ENCODE results near the gene RIPOR2.

The RIPOR2 gene

DNA sequence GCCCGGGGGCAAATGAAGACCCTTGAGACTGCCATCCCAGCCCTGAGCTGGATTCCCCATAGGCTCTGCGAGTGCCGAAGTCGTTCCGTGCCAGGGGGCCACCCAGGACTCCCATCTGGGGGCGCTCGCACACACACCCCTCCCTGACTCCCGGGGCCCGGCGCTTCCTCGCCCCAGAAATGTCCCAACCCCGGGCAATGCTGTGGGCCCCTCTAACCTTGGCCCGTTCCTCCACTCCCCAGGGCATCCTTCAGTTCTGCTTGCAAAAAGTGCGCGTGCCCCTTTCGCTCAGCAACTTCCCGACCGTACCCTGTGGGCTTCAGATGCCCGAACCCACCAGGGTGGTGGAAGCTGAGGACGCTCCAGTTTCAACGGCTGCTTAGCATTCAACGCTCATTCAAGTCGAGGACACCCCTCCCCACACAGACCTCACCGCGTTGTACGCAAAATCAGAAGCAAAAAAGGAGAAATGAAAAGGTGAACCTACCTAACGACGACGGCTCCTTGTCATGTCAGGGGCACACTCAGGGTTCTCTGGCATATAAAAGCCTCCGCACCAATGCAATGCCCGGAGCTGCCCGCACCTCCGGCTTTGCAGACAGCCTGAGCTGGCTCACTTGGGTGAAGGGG lies 25.3 kb downstream of the RIPOR2 start:
- TF ChIP-seq, protein P1, sequence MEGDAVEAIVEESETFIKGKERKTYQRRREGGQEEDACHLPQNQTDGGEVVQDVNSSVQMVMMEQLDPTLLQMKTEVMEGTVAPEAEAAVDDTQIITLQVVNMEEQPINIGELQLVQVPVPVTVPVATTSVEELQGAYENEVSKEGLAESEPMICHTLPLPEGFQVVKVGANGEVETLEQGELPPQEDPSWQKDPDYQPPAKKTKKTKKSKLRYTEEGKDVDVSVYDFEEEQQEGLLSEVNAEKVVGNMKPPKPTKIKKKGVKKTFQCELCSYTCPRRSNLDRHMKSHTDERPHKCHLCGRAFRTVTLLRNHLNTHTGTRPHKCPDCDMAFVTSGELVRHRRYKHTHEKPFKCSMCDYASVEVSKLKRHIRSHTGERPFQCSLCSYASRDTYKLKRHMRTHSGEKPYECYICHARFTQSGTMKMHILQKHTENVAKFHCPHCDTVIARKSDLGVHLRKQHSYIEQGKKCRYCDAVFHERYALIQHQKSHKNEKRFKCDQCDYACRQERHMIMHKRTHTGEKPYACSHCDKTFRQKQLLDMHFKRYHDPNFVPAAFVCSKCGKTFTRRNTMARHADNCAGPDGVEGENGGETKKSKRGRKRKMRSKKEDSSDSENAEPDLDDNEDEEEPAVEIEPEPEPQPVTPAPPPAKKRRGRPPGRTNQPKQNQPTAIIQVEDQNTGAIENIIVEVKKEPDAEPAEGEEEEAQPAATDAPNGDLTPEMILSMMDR (conservative IDR thresholded peaks at IDR 0.05; ENCODE audit: low read length): no peak; the same call in 1 of the 2 replicates
- DNase-seq (ENCODE audit: low read depth): no peak
- H3K4me3 ChIP-seq (ENCODE audit: low read length): peak overlapping the region; percentile 68

DNA sequence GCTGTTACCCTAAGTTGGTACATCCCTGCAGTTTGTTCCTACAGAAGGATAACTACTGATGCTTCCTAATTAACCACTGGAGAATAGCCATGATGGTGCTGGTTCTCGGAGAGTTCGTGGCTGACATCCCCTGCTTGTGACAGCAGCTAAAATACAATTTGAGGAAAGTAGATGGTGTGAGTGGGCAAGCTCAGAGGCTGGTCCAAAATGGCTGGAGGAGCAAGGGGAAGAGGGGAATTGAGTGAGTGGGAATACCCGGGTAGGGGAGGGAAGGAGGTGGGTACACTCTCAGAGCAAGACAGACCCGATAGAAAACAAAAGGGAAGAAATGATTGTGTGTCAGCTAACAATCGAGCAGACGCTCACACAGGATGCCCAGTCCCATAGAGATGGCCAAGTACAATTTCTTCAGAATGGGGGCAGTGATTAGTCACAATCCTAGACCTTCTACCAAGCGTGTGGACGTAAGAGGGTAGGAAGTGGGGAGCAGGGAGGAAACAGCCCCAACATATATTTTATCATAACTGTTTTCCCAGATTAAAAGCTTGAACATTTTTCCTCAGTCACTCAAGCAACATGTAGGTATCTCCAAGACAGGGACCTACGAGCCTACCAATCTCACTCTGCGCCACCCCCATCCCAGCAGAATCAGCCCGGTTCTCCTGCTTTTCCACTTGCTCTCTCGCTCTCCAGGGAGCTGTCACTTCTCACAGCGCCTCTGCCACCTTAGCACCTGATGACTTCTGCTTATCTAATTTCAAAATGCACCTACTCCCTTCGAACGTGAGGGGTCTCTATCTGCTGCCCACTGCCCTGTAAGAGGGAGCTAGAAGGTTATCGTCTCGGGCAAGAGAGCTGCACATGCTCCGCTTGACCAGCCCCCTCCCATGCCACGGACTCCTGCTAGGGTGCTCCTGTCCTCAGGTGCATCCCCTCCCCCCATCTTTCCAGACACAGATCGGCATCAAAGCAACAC lies 26.2 kb downstream of the RIPOR2 start:
- TF ChIP-seq, protein P1 (conservative IDR thresholded peaks at IDR 0.05; ENCODE audit: low read length): no peak
- DNase-seq (ENCODE audit: low read depth): no peak
- peak overlapping the region; percentile 68 for H3K4me3 ChIP-seq (ENCODE audit: low read length)

DNA sequence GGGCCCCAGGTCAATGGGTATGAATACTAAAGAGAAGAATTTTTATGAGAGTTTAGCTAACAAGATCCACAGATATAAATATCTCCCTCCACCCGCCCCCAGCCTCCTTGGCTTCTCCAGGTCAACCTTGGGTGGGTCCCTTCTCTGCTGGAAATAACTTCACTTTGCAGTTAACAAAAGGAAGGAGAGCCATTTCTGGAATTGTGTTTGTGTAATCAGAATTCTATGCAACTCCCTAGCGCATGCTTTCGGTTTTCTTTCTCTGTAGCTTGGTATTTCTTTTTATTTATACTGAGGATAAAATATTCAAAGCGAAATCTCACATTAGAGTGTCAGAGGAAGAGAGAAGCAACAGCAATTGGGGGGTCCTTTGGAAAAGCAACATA lies 27.1 kb downstream of the RIPOR2 start:
- TF ChIP-seq, protein P1 (conservative IDR thresholded peaks at IDR 0.05; ENCODE audit: low read length): no peak
- peak; percentile 59 for DNase-seq (ENCODE audit: low read depth)
- H3K4me3 ChIP-seq (ENCODE audit: low read length): peak overlapping the region; percentile 68

DNA sequence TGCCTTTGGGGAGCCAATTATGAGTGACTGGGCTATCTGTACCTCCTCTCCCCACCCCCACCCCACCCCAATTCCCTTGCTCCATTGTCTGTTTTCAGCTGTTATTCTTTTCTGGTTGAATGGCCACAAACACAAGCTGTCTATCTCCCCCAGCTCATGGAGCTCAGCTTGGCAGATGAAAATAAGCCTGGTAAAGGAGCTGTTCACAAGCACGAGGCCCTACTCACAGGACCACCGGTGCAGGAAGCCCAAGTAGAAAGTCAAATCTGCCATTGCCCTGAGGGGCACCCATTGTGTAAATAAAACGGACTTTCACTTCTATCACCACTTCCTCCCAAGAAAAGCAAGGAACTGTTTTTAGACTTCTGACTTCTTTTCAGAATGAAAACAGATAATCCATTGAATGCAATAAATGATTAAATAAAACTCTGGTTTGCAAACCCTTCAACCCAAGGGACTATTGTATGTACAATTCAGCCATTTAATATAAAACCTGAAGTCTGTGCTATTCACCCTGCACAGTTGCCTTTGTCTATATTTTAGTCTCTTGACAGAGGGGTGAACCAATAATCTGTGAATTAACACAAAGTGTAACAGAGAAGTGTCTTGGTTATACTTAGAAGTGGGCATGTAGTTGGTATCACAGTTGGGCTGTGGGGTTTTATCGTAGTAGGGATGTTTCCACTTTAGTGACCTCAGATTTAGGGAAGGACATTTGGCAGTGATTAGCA lies 27.7 kb downstream of the RIPOR2 start:
- DNase-seq (ENCODE audit: low read depth): no peak
- H3K4me3 ChIP-seq (ENCODE audit: low read length): peak overlapping the region; percentile 68; the same call in 1 of the 2 replicates
- TF ChIP-seq, protein P1 (conservative IDR thresholded peaks at IDR 0.05; ENCODE audit: low read length): no peak

DNA sequence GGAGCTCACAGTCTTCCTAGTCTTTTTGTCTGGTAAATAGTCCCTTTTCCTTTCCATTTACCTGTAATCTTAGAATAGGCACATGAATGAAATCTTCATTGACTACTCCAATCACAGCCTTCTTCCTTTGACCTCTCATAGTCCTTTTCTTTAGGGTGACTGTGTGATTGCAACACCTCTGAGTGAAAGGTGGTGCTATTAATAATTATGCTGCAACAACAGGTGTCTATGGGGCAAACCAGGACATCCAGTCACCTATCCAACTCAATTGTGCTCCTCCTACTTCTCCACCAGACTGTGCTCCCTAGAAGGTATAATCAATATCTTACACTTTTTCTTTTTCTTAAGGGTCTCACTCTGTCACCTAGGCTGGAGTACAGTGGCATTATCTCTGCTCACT lies 29.4 kb downstream of the RIPOR2 start:
- H3K4me3 ChIP-seq (ENCODE audit: low read length): no peak overlapping the region
- DNase-seq (ENCODE audit: low read depth): no peak
- TF ChIP-seq, protein P1 (conservative IDR thresholded peaks at IDR 0.05; ENCODE audit: low read length): no peak

DNA sequence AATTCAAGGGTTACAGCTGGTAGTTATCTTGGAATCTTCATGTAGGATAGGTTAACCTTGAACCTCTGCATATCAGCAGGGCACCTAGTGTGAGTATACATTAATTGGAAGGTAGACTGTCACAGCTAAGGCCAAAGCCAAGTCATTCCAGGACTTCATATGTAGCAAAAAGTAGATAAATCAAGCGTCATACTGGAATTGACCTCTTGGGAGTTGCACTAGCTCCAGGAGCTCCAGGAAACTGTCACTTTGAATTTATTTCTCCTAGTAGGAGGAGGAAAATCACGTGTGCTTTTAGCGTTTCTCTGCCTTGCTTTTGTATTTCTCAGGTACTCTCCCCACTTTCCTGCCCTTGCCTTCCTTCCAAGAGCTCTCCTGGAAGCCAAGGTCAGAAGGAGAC lies 30.3 kb downstream of the RIPOR2 start:
- H3K4me3 ChIP-seq (ENCODE audit: low read length): no peak overlapping the region
- TF ChIP-seq, protein P1 (conservative IDR thresholded peaks at IDR 0.05; ENCODE audit: low read length): no peak
- DNase-seq (ENCODE audit: low read depth): no peak

Measured in AG10803 (cell line).